ENCODE data around the gene NLRC5.

The NLRC5 gene, protein sequence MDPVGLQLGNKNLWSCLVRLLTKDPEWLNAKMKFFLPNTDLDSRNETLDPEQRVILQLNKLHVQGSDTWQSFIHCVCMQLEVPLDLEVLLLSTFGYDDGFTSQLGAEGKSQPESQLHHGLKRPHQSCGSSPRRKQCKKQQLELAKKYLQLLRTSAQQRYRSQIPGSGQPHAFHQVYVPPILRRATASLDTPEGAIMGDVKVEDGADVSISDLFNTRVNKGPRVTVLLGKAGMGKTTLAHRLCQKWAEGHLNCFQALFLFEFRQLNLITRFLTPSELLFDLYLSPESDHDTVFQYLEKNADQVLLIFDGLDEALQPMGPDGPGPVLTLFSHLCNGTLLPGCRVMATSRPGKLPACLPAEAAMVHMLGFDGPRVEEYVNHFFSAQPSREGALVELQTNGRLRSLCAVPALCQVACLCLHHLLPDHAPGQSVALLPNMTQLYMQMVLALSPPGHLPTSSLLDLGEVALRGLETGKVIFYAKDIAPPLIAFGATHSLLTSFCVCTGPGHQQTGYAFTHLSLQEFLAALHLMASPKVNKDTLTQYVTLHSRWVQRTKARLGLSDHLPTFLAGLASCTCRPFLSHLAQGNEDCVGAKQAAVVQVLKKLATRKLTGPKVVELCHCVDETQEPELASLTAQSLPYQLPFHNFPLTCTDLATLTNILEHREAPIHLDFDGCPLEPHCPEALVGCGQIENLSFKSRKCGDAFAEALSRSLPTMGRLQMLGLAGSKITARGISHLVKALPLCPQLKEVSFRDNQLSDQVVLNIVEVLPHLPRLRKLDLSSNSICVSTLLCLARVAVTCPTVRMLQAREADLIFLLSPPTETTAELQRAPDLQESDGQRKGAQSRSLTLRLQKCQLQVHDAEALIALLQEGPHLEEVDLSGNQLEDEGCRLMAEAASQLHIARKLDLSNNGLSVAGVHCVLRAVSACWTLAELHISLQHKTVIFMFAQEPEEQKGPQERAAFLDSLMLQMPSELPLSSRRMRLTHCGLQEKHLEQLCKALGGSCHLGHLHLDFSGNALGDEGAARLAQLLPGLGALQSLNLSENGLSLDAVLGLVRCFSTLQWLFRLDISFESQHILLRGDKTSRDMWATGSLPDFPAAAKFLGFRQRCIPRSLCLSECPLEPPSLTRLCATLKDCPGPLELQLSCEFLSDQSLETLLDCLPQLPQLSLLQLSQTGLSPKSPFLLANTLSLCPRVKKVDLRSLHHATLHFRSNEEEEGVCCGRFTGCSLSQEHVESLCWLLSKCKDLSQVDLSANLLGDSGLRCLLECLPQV (N-terminal part only)

DNA sequence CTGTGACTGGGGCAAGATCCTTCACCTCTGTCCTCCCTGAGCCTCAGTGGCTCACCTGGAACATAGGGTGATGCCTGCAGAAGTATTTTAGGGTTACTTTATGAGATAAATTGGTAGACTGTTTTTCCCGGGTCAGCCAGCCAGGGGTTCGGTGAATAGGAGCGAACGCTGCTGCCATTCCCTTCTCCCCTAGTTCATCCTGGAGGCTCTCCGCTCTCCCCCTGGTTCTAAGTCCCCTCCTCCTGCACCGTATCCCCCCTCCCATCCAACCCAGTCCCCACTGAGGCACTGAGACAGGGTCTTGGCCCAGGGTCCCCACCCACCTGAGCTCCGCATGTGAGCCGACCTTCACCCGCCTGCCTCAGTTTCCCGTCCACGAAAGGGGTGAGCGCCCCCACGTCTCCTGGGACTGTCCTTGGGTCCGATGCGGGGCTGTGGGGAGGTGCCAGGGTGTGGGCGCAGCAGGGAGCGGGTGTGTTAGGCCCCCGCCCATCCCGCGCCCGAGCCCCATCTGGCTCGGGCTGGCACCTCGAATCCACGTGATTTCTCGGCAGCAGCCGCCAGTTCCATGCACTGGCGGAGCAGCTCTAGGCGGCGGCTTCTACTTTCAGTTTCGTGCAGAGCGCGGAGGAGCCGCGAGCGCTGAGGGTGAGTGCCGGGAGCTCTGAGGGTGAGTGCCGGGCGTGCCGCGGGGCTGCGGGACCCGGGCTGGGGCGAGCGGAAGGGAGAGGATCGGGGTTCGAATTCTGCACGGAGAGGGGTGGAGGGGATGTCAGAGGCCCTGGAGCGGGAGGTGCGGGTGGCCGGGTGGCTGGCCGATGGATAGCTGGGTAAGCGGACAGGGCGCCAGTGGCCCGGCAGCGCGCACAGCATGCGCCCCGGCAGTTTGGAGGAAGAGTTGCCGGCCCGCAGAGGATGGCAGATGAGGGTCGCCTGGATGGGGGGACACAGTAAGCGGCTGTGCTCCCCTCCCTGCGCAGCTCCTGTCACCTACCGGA, at the start of gene NLRC5:
NLRC5 (plus strand) TSS at position 610 of the 998 bp plus-strand sequence. CDS start 31,156 bp downstream, outside the sequence.
- DNase-seq = peak; percentile 36 to 72

DNA sequence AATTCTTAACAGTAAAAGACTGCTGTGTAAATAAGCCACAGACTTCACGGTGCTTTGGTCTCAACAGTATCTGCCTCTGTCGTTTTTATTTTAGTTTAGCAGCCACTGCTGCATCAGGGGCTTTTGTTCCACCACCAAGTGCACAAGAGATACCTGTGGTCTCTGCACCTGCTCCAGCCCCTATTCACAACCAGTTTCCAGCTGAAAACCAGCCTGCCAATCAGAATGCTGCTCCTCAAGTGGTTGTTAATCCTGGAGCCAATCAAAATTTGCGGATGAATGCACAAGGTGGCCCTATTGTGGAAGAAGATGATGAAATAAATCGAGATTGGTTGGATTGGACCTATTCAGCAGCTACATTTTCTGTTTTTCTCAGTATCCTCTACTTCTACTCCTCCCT, 49.6 kb upstream of the NLRC5 start:
- DNase-seq = no peak

DNA sequence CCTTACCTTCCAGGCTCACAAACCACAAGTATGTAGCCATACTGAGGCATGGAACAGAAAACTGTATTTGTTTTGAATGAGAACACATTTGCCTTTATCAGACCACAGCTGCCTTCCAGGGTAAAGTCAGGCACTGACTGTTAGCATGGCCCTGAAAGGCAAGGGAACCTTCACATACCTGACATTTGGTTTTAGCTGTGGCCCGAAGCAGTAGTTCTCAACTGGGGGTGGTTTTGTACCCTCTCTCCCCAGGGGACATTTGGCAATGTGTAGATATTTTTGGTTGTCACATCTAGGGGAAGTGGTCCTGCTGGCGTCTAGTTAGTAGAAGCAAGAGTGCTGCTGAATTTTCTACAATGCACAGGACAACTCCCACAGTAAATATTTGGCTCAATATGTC, 48.3 kb upstream of the NLRC5 start:
- DNase-seq = no peak

DNA sequence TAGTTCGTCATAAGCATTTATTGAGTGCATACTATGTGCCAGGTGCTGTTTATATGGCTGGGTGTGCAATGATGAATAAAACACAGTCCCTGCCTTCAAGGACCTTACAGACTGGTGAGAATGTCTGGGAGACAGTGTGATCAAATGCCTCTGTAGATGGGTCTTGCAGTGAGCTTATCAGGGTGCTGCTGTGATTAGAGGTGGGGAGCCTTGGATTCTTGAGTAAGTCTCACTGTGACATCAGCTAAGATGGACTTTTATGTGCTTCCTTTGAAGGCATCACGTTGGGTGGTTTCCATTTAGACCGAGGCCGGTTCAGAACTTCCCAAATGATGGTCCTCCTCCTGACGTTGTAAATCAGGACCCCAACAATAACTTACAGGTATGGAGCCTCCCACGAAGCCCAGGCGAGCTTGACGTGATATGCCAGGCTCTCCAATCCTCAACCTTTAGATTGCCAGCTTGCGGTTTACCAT, 47.5 kb upstream of the NLRC5 start:
- DNase-seq = no peak

GRCh38 chr16:56943761-56944375, 45.5 kb upstream of the NLRC5 start:
- no peak for DNase-seq

GRCh38 chr16:56944954-56945839, 44.2 kb upstream of the NLRC5 start:
- DNase-seq = no peak

- DNase-seq = no peak
Observed at GRCh38 chr16:56945847-56946527, 43.4 kb upstream of the NLRC5 start.

- no peak for DNase-seq
Observed at GRCh38 chr16:56946767-56947603, 42.4 kb upstream of the NLRC5 start.

GRCh38 chr16:56947604-56947995, 41.8 kb upstream of the NLRC5 start:
- no peak for DNase-seq

DNA sequence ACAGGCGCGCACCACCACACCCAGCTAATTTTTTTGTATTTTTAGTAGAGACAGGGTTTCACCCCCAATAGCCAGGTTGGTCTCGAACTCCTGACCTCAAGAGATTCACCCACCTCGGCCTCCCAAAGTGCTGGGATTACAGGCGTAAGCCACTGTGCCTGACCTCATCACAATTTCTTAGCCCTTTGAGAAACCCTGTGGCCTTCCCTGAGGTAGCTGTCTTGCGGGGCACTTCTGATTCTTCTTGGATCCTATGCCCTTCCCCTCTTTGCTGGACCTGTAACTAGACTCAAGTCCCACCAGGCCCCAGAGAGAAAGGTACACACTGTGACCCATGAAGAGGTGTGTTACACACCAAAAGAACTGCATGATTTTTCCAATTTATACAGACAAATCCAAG, 41.1 kb upstream of the NLRC5 start:
- no peak for DNase-seq

- no peak for DNase-seq
Observed at GRCh38 chr16:56950051-56950450, 39.3 kb upstream of the NLRC5 start.

- no peak for DNase-seq
Observed at GRCh38 chr16:56950455-56950854, 38.9 kb upstream of the NLRC5 start.

DNA sequence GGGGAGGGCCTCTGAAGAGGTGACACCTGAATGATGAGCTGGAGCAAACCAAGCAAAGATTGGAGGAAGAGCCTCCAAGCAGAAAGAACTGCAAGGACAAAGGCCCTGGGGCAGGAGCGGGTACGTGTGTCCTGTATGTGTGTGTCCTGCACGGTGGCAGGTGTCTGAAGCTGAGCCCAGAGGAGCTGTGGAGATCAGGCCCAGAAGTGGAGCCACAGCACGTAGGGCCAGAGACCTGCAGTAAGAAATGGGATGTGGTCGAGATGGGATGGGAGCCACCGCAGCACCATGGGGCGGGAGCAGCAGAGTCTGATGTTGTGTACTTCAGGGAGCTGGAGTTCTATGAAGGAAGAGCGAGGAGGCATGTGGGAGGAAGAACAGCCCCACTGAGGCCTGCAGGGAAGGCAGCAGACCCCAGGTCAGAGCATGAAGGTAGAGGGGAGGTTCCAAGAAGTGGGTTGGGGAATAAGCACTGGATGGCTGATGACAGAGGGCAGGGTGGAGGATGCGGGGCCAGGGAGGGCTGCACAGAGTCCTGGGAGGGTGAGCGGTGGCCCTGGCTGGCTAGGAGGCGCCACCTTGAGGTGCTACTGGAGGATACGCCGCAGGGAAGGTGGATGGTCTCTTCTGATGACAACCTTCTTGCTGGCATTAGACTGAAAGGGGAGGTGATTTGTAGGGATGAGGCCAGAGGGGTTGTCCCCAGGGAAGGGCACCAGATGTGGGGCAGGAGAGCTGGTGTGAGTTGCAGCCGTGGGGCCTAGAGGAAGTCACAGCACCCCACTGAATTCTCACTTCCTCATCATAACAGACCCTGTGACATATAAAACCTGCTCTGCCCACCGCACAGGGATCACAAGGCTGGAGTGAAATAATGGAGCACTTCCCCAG, 38.2 kb upstream of the NLRC5 start:
- peak in 1 of 2 donors; percentile 36 for DNase-seq

GRCh38 chr16:56953006-56953405, 36.4 kb upstream of the NLRC5 start:
- DNase-seq = no peak

GRCh38 chr16:56956076-56956475, 33.3 kb upstream of the NLRC5 start:
- no peak for DNase-seq

DNA sequence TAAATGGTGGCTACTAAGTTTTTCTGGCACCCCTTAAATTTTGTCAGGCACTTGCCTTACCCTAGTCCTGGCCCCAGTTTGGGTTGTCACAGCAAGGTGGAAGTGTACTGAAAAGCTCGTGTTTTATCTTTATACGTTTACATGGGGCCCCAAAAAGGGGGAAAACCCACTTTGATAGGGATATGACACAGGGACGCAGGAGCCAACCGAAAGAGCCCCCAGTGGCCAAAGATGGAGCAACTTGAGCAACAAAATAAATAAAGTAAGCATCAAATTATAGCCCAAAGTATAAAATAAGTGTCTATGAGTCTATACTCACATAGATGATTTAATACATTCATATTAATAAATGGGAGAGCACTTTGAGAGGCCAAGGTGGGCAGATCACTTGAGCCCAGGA, 32.6 kb upstream of the NLRC5 start:
- no peak for DNase-seq

DNA sequence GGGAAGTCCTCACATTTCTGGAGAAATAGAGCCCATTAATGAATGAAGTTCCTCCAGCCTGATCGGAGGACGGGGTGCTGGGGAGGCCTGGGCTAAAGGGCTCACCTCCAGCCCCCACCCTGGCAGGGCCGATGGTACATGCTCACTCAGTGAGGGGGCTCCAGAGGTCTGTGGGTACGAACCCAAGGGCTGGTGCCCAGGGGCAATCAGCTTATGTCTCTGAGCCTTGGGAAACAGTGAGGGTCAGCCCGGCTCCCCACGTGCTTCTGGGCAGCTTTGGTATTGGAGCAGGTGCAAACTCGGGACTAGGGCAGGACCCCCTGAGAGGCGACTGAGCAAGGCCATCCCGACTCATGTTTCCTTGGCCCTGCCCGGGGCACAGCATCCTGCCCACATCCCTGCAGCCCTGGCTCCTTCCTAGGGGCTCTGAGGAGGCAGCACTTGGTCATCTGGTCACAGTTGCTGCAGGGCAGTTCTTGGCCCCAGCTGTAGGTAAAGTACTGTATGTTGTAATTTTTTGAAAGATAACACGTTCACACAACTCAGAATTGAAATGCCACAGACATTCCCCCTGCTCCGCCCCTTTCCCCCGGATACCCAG, 28.6 kb upstream of the NLRC5 start:
- no peak for DNase-seq
